HG03025 (cell line): ENCODE data around the gene MARF1.
"Not testable (repeated sequence)": the region's sequence is repeated elsewhere in the genome, so short reads cannot be mapped to it uniquely, and the experiment has no call there.

ENCODE experiments used
- ATAC-seq: cut with Tn5 transposase; IDR thresholded peaks from one replicate; pipeline ENCODE4 v1.9.1; 2021; ENCODE audit warnings: mild to moderate bottlenecking, moderate library complexity; ENCODE audit not compliant: unreplicated experiment, low FRiP score

MARF1 gene, protein sequence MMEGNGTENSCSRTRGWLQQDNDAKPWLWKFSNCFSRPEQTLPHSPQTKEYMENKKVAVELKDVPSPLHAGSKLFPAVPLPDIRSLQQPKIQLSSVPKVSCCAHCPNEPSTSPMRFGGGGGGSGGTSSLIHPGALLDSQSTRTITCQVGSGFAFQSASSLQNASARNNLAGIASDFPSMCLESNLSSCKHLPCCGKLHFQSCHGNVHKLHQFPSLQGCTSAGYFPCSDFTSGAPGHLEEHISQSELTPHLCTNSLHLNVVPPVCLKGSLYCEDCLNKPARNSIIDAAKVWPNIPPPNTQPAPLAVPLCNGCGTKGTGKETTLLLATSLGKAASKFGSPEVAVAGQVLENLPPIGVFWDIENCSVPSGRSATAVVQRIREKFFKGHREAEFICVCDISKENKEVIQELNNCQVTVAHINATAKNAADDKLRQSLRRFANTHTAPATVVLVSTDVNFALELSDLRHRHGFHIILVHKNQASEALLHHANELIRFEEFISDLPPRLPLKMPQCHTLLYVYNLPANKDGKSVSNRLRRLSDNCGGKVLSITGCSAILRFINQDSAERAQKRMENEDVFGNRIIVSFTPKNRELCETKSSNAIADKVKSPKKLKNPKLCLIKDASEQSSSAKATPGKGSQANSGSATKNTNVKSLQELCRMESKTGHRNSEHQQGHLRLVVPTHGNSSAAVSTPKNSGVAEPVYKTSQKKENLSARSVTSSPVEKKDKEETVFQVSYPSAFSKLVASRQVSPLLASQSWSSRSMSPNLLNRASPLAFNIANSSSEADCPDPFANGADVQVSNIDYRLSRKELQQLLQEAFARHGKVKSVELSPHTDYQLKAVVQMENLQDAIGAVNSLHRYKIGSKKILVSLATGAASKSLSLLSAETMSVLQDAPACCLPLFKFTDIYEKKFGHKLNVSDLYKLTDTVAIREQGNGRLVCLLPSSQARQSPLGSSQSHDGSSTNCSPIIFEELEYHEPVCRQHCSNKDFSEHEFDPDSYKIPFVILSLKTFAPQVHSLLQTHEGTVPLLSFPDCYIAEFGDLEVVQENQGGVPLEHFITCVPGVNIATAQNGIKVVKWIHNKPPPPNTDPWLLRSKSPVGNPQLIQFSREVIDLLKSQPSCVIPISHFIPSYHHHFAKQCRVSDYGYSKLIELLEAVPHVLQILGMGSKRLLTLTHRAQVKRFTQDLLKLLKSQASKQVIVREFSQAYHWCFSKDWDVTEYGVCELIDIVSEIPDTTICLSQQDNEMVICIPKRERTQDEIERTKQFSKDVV (N-terminal part only)

DNA sequence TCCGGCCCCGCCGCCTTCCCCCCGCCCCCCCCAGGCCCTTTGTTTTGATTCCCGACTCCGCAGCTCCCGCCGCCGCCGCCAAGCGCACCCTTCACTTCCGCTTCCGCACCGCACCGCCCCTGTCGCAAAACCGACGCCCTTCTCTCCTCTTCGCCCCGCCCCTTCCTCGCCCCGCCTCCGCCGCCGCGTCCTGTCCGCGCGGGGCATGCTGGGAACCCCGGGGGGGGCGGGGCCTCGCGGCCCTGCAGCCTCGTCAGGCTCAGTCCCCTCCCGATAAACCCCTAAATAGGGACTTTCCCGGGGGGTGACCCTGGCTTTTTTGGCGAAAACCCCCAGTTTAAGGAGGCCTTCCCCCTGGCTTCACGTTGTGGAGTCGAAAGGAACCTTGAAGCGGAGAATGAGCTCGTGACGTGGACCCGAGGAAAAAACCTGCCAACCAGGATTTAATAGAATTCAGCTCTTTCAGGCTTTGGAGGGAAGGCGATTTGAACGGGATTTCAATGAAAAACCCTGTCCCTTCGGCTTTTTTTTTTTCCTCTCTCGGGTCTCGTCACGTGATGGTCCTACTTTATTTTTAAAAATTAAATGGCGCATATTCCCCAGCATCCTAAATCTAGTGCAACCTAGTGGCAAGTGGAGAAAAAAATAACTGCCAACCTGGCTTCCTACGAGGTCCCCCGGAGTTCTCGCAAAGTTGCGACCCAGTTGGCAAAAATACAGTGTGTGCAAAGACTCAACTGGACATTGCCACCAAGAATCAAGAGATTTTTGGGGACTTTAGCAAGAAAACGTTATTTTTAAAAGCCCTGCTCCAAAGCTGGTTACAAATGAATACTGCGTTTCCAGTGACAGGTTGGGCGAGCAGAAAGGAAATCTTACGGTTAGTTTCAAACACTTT, at the start of gene MARF1:
Gene MARF1 (minus strand): TSS at position 107 of the 898 bp plus-strand sequence. CDS start 3,921 bp downstream, outside the sequence.
- peak; percentile 52 for ATAC-seq

DNA sequence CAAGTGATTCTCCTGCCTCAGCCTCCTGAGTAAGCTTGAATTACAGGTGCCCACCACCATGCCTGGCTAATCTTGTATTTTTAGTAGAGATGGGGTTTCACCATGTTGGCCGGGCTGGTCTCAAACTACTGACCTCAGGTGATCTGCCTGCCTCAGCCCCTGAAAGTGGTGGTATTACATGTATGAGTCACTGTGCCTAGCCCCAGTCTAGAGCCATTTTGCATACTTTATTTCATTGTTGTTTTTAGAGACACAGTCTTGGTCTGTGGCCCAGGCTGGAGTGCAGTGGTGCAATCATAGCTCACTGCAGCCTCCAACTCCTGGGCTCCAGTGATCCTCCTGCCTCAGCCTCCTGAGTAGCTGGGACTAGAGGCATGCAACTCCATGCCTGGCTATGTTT, 49.6 kb upstream of the MARF1 start:
- not testable (repeated sequence) for ATAC-seq

DNA sequence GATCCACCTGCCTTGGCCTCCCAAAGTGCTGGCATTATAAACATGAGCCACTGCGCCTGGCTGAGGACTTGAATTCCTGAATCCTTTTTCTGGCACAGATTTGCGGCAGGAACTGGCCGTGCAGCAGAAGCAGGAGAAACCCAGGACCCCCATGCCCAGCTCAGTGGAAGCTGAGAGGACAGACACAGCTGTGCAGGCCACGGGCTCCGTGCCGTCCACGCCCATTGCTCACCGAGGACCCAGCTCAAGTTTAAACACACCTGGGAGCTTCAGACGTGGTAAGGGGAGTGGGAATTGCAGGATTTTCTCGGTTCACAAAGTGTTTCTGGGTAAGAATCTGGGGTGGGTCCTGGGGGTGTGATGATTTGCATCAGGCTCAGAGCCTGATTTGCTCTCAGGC, 48.1 kb upstream of the MARF1 start:
- ATAC-seq = no peak

DNA sequence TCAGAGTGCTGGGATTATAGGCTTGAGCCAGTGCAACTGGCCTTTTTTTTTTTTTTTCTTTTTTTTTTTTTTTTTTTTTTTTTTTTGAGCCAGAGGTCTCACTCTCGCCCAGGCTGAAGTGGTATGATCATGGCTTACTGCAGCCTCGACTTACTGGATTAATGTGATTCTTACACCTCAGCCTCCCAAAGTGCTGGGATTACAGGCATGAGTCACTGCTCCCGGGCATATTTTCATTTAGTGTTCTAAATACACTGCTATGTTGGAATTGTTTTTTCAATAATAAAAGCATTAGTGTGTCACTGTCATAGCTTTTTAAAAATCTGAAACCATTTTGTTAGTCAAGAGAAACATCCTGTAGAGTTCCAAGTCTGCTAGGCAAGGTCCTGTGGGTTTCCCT, 47.3 kb upstream of the MARF1 start:
- no peak for ATAC-seq

DNA sequence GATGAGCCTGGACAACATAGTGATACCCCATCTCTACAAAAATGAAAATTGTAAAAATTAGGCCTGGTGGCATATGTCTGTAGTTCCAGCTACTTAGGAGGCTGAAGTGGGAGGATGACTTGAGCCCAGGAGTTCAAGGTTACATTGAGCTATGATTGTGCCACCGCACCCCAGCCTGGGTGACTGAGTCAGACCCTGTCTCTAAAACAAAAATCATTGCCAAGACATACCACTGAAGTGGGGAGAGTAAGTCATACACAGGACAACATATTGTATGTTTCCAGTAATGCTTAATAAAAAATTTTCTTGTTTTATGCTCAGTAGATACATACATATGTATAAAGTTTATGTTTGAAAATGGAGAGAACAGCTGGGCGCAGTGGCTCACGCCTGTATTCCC, 46.3 kb upstream of the MARF1 start:
- no peak for ATAC-seq

DNA sequence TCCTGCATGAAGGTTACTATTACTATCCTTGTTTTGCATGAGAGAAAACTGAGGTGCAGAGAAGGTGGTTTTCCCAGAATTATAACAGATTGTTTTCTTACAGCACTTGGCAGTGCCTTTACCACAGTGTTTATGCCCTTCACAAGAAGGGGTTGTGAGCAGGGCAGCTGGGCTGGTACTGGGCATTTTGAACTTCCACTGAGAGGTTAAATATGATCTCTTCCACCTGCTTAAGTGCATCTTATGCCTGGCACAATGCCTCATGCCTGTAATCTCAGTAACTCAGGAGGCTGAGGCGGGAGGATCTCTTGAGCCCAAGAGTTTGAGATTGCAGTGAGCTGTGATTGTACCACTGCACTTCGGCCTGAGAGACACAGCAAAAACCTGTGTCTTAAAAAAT, 43.3 kb upstream of the MARF1 start:
- no peak for ATAC-seq

DNA sequence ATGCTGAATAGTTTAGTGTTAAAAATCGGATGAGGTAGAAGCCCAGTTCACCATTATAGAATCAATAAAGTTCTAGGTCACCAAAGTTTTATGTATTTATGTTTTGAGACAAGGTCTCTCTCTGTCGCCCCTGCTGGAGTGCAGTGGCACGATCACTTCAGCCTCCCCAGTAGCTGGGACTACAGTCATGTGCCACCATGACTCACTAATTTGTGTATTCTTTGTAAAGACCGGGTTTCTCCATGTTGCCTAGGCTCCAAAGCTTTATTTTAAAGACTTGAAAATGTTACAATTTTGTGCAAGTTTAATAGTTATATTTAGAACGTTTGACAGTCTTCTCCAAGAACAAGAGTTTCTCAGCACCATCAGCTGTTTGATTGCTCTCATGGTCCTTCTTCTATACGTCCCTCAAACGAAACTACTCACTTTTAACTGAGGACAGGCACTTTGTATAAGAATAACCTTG, 39.2 kb upstream of the MARF1 start:
- ATAC-seq = no peak

DNA sequence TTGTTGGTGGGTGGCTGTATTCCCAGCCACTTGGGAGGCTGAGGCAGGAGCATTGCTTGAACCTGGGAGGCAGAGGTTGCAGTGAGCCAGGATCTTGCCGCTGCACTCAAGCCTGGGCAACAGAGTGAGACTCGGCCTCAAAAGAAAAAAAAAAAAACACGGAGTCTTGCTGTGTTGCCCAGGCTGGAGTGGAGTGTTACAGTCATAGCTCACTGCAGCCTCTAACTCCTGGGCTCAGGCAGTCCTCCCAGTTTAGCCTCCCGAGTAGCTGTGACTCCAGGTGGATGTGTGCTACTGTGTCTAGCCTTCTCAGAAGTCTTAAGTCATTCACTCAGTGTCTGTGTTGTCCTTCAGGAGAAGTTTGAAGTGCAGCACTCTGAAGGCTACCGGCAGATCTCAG, 34.5 kb upstream of the MARF1 start:
- ATAC-seq = no peak

DNA sequence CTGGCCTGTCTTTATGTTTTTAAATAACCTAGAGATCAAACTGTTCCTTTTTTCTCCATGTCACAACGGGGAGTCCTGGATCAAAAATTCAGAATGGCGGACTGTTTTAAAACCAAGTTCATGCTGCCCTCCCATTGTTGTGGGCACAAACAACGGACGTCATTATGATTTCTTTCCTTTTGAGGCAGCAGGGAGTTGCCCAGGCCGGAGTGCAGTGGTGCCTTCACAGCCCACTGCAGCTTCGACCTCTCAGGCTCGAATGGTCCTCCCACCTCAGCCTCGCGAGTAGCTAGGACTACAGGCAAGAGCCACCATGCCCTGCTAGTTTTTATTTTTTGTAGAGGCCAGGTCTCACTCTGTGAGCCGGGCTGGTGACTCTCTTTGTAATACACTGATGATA, 33.6 kb upstream of the MARF1 start:
- no peak for ATAC-seq

DNA sequence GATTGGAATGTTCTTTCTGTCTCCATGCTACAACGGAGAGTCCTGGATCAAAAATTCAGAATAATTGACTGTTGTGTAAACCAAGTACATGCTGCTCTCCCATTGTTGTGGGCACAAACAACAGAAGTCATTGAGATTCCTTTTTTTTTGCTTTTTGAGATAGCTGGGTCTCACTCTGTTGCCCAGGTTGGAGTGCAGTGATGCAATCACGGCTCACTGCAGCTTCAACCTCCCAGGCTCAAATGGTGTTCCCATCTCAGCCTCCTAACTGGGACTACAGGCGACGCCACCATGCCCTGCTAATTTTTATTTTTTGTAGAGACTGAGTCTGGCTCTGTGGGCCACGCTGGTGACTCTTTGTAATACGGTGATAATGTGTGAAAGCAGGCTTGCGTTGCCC, 31.6 kb upstream of the MARF1 start:
- ATAC-seq = no peak

DNA sequence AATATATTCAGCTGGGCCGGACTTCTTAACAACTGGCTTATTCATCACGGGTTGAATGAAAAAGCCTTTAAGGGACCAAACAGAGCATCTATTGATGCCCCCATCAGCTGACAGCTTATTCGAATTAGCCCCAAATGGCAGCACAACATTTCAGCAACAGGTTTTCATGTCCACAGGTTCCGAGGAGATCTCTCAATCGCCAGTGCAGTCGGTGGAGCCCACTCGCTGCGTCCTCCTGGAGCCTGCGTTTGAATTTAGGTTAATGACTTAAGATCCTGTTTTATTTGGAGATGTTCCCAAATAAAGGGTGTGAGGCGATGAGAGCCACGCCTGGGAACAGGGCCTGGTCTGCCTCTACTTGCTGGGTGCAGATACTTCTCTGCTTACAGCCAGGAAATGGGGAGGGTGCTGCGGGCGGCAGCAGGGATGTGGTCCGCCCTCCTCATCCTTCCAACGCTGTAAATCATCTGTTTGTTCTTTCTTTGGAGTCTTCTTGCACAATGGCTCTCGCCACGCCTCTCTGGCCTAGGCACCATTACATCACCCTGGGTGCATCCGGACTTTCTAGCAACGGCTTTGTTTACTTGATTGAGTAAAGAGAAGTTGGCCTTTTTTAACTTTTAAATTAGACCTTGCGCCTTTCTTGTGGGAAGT, 29.7 kb upstream of the MARF1 start:
- ATAC-seq = no peak

DNA sequence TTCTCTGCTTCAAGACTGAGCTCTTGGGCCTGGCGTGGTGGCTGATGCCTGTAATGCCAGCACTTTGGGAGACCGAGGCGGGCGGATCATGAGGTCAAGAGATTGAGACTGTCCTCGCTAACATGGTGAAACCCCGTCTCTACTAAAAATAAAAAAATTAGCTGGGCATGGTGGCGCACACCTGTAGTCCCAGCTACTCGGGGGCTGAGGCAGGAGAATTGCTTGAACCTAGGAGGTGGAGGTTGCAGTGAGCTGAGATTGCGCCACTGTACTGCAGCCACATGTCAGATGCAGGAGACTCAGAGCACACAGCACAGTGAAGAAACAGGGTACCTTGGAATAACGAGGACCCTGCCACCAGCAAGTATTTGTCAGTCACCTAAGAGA, 29.2 kb upstream of the MARF1 start:
- not testable (repeated sequence) for ATAC-seq

DNA sequence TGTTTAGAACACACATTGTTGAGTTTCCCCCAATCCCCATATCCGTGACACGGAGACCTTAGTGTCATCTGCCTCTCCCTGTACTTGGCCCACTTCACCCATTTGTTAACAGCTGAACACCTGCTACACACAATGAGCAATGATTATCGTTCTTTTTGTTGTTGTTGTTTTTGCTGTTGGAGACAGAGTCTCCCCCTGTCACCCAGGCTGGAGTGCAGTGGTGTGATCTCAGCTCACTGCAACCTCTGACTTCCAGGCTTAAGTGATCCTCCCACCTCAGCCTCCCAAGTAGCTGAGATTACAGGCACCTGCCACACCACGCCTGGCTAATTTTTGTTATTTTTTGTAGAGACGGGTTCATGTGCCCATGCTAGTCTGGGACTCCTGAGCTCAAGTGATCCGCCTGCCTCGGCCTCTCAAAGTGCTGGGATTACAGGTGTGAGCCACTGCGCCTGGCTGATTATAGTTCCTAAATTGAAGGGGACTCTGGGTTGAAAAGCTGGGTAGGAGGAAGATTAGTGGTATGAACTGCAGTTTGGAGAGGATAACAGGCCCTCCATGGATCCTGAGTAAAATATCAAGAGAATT, 28.7 kb upstream of the MARF1 start:
- no peak for ATAC-seq

DNA sequence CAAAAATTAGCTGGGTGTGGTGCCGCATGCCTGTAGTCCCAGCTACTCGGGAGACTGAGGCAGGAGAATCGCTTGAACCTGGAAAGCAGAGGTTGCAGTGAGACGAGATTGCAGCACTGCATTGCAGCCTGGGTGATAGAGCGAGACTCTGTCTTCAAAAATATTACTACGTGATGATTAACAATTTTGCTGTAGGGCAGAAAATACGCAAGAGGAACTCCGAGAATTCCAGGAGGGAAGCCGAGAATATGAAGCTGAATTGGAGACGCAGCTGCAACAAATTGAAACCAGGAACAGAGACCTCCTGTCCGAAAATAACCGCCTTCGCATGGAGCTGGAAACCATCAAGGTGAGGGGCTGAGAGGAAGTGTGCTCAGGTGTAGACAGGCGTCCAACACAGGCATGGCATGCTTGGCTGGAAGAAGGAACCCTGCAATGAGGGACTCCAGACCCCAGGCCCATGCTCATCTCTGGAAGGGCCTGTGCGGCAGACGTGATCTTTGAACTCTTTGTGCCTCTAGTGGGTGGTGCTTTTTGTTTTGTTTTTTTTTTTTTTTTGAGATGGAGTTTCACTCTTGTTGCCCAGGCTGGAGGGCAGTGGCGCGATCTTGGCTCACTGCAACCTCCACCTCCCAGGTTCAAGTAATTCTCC, 24.3 kb upstream of the MARF1 start:
- ATAC-seq = no peak

DNA sequence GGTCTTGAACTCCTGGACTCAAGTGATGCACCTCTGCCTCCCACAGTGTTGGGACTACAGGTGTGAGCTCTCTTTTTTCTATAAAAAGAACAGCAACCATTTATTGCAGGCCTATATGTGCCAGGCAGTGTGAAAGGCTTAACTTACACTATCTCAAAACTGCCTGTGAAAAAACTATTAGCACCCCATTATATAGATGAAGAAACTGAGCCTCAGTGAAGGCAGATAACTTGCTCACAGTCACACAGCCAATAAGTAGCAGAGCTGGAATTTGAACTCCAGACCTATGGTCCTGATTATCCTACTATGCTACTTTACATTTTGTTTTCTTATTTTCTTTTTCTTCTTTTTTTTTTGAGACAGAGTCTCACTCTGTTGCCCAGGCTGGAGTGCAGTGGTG, 22.2 kb upstream of the MARF1 start:
- ATAC-seq = no peak

DNA sequence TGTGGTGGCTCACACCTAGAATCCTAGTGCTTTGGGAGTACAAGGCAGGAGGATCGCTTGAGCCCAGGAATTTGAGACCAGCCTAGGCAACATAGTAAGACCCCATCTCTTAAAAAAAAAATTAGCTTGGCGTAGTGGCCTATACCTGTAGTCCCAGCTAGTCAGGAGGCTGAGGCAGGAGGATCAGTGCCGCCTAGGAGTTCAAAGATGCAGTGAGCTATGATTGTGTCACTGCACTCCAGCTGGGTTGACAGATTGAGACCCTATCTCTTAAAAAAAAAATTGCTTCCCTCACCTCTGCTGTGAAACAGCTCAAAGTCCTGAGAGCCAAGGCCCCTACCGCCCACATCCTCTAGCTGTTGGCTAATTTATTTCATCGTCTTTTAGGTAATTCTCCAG, 17.2 kb upstream of the MARF1 start:
- no peak for ATAC-seq

DNA sequence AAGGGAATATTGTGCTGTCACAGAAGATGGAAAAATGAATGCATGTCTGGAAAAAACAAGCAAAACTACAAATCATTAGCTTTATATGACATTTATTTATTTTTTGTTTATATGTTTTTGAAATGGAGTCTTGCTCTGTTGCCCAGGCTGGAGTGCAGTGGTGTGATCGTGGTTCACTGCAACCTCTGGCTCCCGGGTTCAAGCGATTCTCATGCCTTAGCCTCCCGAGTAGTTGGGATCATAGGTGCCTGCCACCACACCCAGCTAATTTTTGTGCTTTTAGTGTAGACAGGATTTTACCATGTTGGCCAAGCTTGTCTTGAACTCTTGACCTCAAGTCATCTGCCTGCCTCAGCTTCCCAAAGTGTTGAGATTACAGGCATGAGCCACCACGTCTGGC, 15.6 kb upstream of the MARF1 start:
- no peak for ATAC-seq

DNA sequence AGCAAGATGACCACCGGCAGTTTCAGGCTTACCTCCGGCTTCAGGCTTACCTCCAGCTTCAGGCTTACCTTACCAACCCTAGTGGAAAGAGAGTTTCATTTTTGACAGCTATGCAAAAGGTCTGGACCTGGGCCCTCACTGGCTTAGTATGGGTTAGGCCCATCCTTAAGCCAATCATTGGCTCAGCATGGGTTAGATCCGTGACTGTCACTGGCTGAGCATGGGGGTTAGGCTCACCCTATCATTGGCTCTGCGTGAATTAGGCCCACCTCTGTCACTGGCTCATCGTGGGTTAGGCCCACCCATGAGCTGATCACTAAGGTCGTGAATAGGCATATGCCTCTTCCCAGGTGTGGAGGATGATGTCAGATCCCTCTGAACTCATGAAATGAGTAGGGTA, 15.2 kb upstream of the MARF1 start:
- no peak for ATAC-seq
